Putamen (tissue), 1 donor: ENCODE results near the gene EXD2.
"Not testable (repeated sequence)": the region's sequence is repeated elsewhere in the genome, so short reads cannot be mapped to it uniquely, and the experiment has no call there.

Experiments used
- DNase-seq: peaks from one replicate; pipeline ENCODE4 v3.0.0-alpha.2; 2016; ENCODE audit warnings: low spot score

EXD2 gene

GRCh38 chr14:69281450-69282169, 90.3 kb downstream of the EXD2 start:
- no peak for DNase-seq

- DNase-seq, result no peak
Measured at GRCh38 chr14:69282448-69282847, 91.2 kb downstream of the EXD2 start.

GRCh38 chr14:69284170-69284569, 92.9 kb downstream of the EXD2 start:
- DNase-seq, result no peak

- DNase-seq, result no peak
Measured at GRCh38 chr14:69285661-69286255, 94.5 kb downstream of the EXD2 start.

GRCh38 chr14:69287098-69288010, 96.1 kb downstream of the EXD2 start:
- DNase-seq, result no peak

- DNase-seq, result peak; percentile 53
Measured at GRCh38 chr14:69288011-69288771, 96.9 kb downstream of the EXD2 start.

GRCh38 chr14:69288956-69289705, 97.8 kb downstream of the EXD2 start:
- DNase-seq, result no peak

GRCh38 chr14:69289811-69290520, 98.7 kb downstream of the EXD2 start:
- no peak for DNase-seq

GRCh38 chr14:69290881-69291280, 99.6 kb downstream of the EXD2 start:
- not testable (repeated sequence) for DNase-seq

- no peak for DNase-seq
Measured at GRCh38 chr14:69291396-69291795, 100.1 kb downstream of the EXD2 start.

GRCh38 chr14:69291891-69292561, 100.7 kb downstream of the EXD2 start:
- DNase-seq, result no peak
